Measurements from ENCODE around the gene C1QTNF7.

DNA sequence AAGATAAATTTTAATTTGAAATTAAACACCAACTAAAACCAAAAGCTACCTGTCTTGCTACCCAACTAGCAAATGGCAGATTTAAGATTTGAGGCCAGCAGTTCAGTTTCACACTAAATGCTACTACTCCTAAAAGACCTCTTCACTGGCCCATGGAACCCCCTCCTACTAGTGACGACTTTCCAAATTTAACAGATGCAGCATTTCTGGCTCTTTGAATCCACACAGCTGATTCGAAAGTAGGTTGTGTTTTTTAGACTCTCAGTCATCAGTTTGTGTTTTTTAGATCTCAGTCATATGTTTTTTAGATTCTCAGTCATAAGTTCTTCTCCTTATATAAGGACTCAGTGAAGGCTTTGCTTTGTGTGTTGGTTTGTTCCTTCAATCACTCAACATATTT is 30.8 kb downstream of the C1QTNF7 start:
- TF ChIP-seq, protein P1, sequence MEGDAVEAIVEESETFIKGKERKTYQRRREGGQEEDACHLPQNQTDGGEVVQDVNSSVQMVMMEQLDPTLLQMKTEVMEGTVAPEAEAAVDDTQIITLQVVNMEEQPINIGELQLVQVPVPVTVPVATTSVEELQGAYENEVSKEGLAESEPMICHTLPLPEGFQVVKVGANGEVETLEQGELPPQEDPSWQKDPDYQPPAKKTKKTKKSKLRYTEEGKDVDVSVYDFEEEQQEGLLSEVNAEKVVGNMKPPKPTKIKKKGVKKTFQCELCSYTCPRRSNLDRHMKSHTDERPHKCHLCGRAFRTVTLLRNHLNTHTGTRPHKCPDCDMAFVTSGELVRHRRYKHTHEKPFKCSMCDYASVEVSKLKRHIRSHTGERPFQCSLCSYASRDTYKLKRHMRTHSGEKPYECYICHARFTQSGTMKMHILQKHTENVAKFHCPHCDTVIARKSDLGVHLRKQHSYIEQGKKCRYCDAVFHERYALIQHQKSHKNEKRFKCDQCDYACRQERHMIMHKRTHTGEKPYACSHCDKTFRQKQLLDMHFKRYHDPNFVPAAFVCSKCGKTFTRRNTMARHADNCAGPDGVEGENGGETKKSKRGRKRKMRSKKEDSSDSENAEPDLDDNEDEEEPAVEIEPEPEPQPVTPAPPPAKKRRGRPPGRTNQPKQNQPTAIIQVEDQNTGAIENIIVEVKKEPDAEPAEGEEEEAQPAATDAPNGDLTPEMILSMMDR (IDR thresholded peaks at IDR 0.05): no peak
- no peak for TF ChIP-seq POLR2A (IDR thresholded peaks at IDR 0.05)

All from body of pancreas (tissue), 4 donors.